ENCODE results near the gene TJAP1.

- TF ChIP-seq CTCF (conservative IDR thresholded peaks at IDR 0.05 in 1 of 2, IDR thresholded peaks at IDR 0.05 in 1 of 2; ENCODE audit: low read depth in 1 of 2, low read length in 2 of 2) (no peak), EZH2 (IDR thresholded peaks at IDR 0.05; ENCODE audit: low read length, missing control alignments) (no peak)
Observed at GRCh38 chr6:43491750-43492661, 14.6 kb downstream of the TJAP1 start.

Data from fibroblast of lung (primary cell).